ENCODE data around the gene FBLN5. TPM values are rescaled to one million over a fixed set of nuclear protein-coding genes. Genes with fewer than 3 reads are reported as not detected.

Gene FBLN5
- total and polyA plus RNA-seq, 9 donors = 39.2 to 353 (median 137) TPM

GRCh38 chr14:91985521-91986255, 38.2 kb upstream of the FBLN5 start:
- TF ChIP-seq CTCF (IDR thresholded peaks at IDR 0.05) (no peak), POLR2A (IDR thresholded peaks at IDR 0.05) (no peak), EP300 (IDR thresholded peaks at IDR 0.05) (no peak)
- Histone ChIP-seq H3K4me1 (ENCODE audit: insufficient read depth) (no peaks in the 10 kb centered on the region), H3K27ac (no peak overlapping the region), H3K27me3 (no peaks in the 10 kb centered on the region), H3K4me3 (no peak overlapping the region), H3K36me3 (no peaks in the 10 kb centered on the region), H3K9me3 (no peaks in the 10 kb centered on the region)
- intact Hi-C loops (cut with DNase I) = no loop called here
- no peak for DNase-seq
- 30 to 40% (median 38%) methylated on average over 4 of the region's 4 CpGs for WGBS, 3 donors

- H3K4me3 ChIP-seq = no peak overlapping the region
- 65 to 94% (median 86%) methylated on average over 4 of the region's 4 CpGs for whole genome bisulfite sequencing, 3 donors
- no peak for TF ChIP-seq EP300 (IDR thresholded peaks at IDR 0.05)
- TF ChIP-seq CTCF (IDR thresholded peaks at IDR 0.05) = no peak
- TF ChIP-seq POLR2A (IDR thresholded peaks at IDR 0.05) = no peak
- no peaks in the 10 kb centered on the region for H3K4me1 ChIP-seq (ENCODE audit: insufficient read depth)
- intact Hi-C loops (cut with DNase I) = no loop called here
- H3K27ac ChIP-seq = no peak overlapping the region
- no peaks in the 10 kb centered on the region for H3K9me3 ChIP-seq
- DNase-seq = no peak
- H3K36me3 ChIP-seq = no peaks in the 10 kb centered on the region
- no peaks in the 10 kb centered on the region for H3K27me3 ChIP-seq
Measured at GRCh38 chr14:91985008-91985407, 37.5 kb upstream of the FBLN5 start.

GRCh38 chr14:91983588-91983987, 36.1 kb upstream of the FBLN5 start:
- no peak for DNase-seq
- no peaks in the 10 kb centered on the region for H3K4me1 ChIP-seq (ENCODE audit: insufficient read depth)
- intact Hi-C loops (cut with DNase I) = no loop called here
- TF ChIP-seq EP300 (IDR thresholded peaks at IDR 0.05) = no peak
- TF ChIP-seq POLR2A (IDR thresholded peaks at IDR 0.05) = no peak
- no peak for TF ChIP-seq CTCF (IDR thresholded peaks at IDR 0.05)
- WGBS, 3 donors = 67 to 81% (median 73%) methylated on average over 4 of the region's 4 CpGs
- no peaks in the 10 kb centered on the region for H3K9me3 ChIP-seq
- H3K27ac ChIP-seq = no peak overlapping the region
- no peak overlapping the region for H3K4me3 ChIP-seq
- no peaks in the 10 kb centered on the region for H3K36me3 ChIP-seq
- no peaks in the 10 kb centered on the region for H3K27me3 ChIP-seq

- no peaks in the 10 kb centered on the region for H3K27me3 ChIP-seq
- H3K36me3 ChIP-seq = no peaks in the 10 kb centered on the region
- no peak for DNase-seq
- no peak overlapping the region for H3K27ac ChIP-seq
- TF ChIP-seq POLR2A (IDR thresholded peaks at IDR 0.05) (no peak), CTCF (IDR thresholded peaks at IDR 0.05) (no peak), EP300 (IDR thresholded peaks at IDR 0.05) (no peak)
- intact Hi-C loops (cut with DNase I) = no loop called here
- no peaks in the 10 kb centered on the region for H3K4me1 ChIP-seq (ENCODE audit: insufficient read depth)
- H3K9me3 ChIP-seq = no peaks in the 10 kb centered on the region
- no peak overlapping the region for H3K4me3 ChIP-seq
Measured at GRCh38 chr14:91980157-91980556, 32.7 kb upstream of the FBLN5 start.
